Skeletal muscle cell (primary cell): ENCODE data around the gene CCNJL.

Experiments used
- DNase-seq: peaks from one replicate; pipeline ENCODE4 v3.0.0-alpha.2; 2010; ENCODE audit warnings: low read depth
- H3K4me3 ChIP-seq: 2 replicates; pipeline ENCODE4 v1.5.1; 2011; ENCODE audit warnings: low read depth, mild to moderate bottlenecking, control low read depth, low read length, moderate library complexity

Gene CCNJL

DNA sequence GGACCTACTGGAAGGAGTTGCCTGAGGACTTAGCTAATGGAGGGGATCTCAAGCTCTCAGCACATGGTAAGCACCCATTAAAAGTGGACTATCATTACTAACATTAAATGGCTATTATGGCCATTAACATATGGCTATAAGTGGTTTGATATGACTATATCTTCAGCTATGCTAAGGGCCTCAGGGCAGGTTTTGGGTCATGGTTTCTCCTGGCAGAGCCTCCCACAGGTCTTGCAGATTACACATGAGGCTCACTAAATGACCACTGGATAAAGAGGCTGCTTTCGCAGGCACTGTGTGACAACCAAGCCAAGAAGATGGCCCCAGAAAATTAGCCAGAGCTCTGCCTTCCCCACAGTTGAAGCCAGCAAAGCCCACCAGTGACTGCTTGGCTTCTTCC lies 15.4 kb downstream of the CCNJL start:
- DNase-seq: no peak
- H3K4me3 ChIP-seq: no peak overlapping the region

DNA sequence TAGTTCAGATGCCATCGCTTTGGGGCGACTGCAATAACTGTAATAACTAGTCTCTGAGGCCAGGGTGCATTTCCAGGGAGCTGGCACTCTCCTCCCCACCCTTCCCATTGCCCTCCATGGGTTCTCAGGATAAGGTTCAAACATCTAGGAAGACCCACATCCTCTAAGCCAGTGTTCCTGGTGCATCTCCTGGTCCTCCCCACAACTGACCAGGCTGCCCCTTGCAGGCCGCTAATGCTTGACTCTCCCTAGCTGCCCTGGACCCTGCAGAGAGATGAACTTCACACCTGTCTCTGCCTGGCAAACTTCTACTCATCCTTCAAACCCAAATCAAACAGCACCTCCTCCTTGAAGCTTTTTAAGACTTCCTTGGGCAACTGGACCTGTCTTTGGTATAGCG lies 15.9 kb downstream of the CCNJL start:
- H3K4me3 ChIP-seq: no peak overlapping the region
- DNase-seq: no peak

DNA sequence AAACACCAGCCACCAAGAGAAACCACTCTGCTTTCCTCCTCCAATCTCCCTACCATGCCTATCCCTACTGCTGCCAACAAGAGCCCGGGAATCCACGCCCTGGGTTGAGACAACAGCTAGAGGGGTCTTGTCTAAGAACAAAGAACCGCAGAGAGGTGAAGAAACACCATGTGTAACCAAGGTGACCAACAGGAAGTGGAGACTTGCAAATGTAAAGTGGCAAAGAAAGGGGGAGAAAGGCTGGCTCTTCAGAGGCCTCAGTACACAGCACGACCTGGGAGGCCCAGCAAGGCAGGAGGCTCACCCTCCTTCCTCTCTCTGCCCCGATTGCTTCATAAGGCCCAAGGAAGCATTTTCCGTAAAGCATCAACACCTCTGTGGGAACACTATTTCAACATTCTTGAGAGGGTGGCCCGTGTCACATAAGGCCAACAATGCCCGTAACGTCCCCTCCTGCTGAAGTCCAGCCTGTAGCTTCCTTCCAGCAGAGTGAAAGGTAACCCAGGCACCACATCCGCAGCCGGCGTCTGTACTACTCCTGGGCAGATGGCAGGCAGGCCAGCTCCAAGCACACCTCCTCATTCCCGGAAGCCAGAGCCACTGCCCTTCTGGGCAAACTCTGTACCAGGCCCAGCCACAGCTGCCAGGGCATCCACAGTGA lies 18.3 kb downstream of the CCNJL start:
- DNase-seq: no peak
- no peak overlapping the region for H3K4me3 ChIP-seq

DNA sequence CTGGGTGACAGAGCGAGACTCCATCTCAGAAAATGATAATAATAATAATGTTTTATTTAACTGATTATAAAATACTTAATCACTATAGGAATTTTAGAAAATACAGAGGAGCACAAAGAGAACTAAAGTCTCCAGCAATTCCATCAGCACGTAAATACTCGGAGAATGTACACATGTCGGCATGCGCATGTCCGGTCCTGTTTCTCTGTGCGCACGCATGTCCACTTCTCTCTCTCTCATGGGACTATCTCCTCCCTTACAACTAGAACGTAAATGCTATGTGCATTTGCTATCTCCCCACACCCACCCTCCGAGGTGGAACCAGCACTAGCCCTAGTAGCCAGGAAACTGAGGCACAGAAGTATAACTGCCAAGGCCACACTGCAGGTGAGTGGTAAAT lies 19.0 kb downstream of the CCNJL start:
- H3K4me3 ChIP-seq: no peak overlapping the region
- DNase-seq: no peak

DNA sequence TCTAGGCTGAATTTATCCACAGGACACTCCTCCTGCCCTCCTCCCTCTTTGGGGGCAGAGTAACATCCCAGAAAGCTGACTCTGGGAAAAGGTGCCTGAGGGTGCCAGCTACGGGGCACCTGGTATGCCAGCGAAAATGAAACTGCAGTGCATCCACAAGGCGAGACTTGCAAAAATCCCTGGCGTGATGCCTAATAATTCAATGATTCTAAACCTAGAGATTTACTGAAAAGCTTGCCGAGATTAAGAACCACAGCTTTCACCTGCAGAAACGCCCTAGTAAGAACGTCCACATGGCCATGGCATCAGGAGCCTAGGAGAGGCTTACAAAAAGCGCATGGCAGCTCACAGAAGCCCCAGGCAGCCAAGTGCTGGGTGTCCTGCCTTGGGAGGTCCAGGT lies 20.9 kb downstream of the CCNJL start:
- no peak for DNase-seq
- no peak overlapping the region for H3K4me3 ChIP-seq

DNA sequence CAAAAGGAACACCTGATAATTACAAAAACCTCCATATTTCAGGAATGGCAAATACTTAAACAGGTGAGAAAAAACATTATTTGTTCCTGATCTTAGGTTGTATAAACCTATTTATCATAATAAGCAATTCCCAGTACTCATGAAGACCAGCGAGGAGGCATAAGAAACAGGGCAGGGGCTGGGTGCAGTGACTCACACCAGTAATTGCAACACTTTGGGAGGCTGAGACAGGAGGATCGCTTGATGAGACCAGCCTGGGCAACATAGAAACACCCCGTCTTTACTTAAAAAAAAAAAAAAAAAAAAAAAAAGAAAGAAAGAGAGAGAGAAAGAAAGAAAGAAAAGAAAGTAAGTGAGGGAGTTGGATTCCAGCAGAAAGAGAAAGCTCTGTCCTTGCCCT lies 21.6 kb downstream of the CCNJL start:
- no peak for DNase-seq
- no peak overlapping the region for H3K4me3 ChIP-seq

DNA sequence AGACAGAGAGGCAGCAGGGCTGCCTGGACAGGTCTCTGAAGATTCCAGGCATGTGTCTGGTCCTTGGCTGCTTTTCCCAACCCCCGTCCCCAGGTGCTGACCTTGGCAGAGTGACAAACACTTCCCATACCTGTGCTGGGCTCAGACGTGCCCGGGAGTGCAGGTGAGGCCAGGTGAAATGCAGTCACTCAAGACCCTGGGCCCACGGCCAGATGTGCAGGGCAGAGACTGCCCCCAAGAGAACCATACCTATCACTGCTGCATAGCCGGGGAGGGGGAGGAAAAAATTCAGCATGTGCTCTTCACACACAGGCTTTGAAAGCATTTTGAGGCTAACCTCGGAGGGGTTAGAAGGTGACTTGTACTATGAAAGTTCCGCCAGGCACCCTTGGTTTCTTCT lies 22.6 kb downstream of the CCNJL start:
- no peak for DNase-seq
- H3K4me3 ChIP-seq: no peak overlapping the region

DNA sequence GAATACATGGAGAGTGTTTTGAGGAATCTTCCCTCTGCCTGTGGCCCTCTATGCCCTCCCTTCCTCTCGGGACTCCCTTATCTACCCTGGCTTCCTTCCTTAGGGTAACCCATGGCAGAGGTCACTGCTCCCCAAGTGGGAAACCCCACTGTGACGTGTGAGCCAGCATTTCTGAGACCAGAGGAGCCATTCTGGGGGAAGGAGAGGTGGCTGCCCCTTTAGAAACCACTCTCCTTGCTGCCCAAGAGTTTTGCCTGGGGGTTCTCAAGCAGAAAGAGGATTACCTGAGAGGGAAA lies 23.1 kb downstream of the CCNJL start:
- no peak for DNase-seq
- H3K4me3 ChIP-seq: no peak overlapping the region

DNA sequence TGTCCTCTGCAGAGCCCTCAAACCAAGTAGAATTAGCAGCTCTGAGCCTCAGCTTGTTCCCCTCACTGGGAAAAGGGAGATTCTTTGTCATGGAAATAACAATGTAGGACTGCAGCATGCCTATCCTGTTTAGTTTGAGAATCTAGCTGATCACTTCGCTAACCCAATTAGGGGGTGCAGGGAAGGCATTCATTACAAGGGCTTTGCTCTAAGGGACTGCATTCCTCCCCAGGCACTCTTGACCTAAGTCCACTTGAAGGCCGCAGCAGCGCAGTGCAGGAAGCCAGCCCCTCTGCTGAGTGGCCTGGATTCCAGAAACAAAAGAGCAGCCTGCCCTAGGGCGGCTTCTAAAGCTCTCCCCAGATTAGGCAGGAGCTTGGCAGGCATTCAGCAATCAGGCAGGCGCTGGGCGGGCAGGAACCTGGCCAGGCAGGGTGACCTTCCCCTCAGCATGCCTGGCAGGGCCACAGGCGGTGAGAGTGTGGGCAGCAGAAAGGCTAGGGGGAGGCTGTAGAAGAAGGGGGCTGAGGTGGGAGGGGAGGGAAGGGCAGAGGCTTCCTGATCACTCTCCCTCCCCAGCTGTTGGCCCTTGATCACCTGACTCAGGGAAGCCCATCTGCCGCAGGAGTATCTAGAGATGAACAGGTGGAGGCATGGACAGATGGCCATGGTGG lies 24.8 kb downstream of the CCNJL start:
- no peak overlapping the region for H3K4me3 ChIP-seq
- DNase-seq: no peak

DNA sequence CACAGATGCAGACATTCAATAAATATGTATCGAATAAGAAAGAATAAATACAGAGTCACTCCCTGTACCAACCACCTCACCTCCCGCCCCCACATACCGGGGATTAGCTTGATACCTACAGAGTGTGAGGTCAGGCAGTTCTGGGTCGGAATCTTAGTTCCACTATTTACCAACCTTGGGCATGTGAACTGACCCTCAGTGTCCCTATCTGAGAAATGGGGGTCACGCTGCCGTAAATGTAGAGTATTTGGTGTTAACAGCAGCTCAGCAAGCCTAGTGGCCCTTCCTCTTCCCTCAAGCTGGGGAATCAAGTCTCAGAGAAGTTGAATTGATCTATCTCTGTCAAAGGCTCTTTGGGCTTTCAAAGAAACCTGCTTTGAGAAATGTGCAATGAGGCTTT lies 25.4 kb downstream of the CCNJL start:
- H3K4me3 ChIP-seq: no peak overlapping the region
- DNase-seq: no peak

DNA sequence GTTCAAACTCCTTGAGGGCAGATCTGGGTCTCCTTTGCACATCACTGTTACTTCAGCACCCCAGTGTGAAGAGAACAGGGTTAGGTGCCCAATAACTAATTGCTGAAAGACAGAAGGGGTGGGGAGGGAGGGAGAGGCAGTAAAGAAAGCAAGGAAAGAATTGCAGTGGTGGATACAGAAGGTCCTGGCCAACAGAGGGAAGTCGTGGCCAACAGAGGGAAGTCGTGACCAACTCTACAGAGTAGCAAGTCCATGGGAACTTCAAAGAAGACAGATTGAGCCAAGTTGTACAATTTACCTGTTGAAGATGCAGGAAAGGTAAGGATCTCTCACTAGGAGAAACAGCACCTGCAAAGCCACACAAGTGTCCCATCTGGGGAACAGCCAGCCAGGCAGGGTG lies 27.0 kb downstream of the CCNJL start:
- DNase-seq: no peak
- no peak overlapping the region for H3K4me3 ChIP-seq

DNA sequence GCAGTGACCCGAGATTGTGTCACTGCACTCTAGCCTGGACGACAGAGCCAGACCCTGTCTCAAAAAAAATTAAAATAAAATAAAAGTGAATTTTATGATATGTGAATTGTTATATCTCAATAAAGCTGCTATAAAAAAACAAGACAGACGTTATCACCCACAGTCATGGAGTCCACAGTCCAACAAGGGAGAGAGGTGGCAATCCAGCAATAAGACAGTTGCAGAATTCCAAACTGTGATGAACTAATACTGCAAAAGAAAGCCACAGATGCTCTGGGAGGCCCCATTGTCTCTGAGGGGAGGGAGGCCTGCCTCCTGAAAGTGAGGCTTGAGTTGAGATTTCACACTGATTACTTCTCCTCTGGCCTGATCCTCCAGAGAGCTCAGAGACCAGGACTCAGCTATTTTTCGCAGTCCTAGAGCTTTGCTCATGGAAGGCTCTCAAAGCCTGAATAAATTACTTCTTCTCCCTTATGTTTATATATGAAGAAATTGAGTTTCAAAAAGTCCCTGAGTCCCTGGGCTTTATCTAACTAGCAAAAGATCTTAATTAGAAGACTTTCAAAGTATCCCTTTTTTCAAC lies 28.0 kb downstream of the CCNJL start:
- H3K4me3 ChIP-seq: no peak overlapping the region
- no peak for DNase-seq

DNA sequence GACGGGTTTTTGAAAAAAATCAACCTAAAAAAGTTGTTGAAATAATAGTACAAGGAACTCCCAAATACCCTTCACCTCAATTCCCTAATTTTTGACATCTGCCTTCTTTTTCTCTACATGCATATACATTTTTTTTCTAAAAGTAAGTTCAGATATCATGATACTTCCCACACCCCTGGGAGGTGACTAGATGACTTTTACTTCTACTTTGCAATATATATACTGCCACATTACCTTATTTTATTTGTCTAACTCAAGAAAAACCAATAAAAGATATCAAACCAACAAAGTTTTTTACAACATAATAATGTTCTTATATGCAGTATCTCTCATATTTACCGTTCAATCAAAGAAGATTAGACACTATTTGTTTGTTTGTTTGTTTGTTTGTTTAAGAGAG lies 31.1 kb downstream of the CCNJL start:
- H3K4me3 ChIP-seq: no peak overlapping the region
- no peak for DNase-seq

DNA sequence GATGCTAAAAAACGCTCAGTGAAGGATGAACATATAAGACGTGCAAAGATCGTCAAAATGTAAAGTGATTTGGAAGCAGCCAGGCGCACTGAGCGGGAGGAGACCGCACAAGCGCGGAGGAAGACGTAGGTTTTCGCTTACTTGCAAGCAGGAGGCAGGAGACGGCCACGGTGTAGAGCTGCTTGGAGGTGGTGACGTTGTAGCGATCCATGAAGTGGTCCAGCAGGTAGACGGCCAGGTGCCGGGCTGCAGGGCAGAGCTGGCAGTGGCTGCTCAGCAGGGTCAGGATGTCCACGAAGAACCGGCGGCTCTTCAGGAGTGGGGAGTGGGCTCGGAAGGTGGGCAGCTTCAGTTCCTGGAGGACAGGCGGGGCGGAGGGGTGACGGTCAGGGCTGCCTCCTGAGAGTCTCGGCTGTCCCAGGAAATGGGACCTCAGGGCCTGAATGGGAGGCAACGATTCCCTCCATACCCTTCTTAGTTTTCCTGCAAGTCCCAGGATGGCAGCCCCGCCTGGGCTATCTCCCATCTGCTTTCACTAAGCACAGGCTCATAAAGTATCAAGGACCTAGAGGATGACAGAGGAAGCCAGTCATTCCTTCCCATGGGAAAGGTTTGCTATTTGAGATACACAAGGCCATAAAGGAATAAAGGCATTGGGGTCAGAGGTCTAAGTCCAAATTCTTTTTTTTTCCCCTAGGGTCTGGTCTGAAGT lies 31.8 kb downstream of the CCNJL start:
- H3K4me3 ChIP-seq: no peak overlapping the region
- DNase-seq: no peak

DNA sequence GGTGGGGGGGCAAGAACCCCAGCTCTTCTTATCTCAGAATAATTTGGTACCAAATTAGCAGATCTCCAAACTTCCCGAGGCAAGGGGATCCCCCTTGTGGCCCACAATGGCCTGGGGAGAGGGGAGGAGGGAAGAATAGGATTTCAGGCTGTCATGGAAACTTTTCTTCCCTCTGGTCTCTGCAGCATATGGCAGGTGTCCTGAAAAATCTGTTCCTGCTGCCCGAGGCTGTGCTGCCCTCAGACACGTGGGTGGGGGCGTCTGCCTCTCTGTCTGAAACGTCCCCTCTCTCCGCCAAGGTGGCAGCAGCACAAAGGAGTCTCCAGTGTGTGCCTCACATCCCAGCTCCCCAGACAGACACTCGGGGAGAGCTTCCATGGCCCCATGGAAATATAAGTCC lies 34.0 kb downstream of the CCNJL start:
- H3K4me3 ChIP-seq: no peak overlapping the region
- DNase-seq: no peak

DNA sequence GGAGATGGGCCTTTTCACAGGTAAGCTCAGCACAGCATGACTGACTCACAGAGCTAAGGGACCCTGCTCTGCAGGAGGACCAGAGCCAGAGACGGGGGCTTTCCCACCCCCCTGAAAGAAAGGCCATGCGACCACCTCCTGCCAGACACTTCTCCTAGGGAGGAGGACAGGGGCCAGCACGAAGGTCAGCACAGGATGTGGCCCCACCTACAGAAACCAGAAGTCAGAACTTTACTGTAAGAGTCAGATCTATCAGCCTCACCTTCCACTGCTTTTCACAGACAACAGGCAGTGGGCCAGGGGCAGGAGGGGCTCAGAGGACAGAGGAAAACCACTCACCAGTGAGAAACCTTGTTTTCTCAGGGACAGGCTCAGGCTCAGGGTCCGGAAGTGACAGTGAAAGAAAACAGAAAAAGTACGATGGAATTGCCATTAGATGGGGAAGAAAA lies 37.9 kb downstream of the CCNJL start:
- no peak overlapping the region for H3K4me3 ChIP-seq
- DNase-seq: no peak

DNA sequence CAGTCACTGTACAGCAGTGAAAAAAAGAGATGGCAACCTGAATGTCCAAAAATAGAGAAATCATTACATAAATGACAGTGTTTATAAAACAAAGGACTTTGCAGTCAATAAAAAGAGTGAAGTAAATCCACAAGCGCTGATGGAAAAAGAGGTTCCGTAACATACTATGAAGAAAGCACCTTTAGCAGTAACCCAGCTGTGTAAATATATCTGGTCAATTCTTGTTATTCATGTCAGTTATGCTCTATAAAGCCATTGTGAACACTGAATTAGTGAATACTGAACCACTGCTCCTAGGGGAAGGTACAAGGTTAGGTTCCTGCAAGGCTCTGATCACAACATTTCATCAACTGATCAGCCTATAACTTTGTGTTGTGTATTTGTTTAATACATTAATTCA lies 39.5 kb downstream of the CCNJL start:
- no peak for DNase-seq

DNA sequence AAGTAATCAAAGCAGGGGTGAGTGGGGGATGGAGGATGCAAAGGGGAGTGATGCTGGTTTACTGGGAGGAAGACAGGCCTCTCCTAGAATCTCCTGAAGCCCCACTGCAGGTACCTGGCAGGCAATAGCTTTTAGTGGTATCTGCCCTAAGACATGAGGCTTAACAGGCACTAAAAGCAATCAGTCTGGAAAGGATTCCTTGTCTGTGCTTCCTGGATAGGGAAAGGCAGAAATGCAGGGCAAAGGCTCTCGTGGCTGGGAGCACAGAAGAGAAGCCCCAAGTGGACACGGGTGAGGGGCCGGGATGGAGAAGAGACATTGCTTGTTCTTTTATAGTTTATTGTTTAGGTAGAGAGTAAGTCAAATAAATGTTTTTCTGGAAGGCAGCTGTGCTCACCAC lies 40.1 kb downstream of the CCNJL start:
- H3K4me3 ChIP-seq: no peak overlapping the region
- DNase-seq: no peak

More for the DNA sequence above, 39.5 kb downstream of the CCNJL start:
- no peak overlapping the region for H3K4me3 ChIP-seq

DNA sequence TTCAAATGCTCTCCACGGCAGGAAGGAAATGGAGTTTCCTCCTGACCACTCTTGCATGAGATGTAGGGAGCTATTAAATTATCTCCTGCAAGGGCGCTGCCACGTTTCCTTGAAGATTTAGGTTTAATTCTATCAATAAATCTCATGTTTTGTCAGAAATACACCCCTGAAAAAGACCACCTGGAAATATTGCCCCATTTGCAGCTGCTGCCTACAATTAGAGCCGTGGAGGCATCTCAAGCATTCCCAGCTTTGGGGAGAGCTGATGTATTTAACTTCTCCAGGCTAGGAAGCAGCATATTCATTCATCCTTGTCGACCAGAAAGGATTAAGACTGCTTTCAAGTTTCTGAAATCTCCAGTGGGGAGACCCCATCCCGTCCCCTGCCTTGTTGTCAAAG lies 40.5 kb downstream of the CCNJL start:
- H3K4me3 ChIP-seq: no peak overlapping the region
- no peak for DNase-seq

DNA sequence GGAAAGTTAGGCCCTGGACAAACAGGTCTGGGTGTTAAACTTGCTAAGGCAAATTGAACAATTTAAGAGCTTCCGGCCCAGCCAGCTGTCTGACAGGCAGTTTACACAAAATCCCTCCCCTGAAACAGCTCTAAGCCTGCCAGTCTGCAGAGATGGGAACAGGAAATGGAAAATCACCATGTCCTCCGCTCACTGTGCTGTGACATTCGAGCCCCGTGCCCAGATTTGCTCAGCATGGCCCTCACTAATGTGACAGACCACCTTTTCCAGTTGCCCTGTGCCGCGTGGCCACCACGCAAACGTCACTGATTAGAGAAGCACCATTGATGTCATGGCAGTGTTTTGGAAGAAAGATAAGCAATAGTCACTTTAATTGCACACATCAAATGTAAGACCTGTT lies 41.0 kb downstream of the CCNJL start:
- H3K4me3 ChIP-seq: no peak overlapping the region
- DNase-seq: no peak

DNA sequence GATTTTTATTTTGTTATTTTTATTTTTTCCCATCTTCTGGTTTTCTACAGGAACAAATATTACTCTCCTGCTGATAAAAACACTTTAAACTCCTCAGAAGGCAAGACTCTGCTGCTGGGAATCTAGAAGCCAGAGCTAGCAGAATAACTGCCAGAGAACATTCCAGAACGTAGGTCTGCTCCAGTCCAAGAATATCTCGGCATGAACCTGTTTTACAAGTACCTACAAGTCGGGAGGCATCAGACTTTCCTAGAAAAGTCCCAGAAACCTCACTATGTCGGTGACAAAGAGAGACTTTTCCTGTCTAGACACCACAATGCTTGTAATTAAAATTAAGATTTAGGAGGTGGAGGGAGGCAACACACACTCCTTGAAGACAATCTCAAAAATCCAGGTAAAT lies 41.7 kb downstream of the CCNJL start:
- DNase-seq: no peak
- H3K4me3 ChIP-seq: no peak overlapping the region
